Fibroblast of pulmonary artery (primary cell): Measurements from ENCODE around the gene HEPN1.
A peak's percentile ranks its signal among the peaks of the same experiment; 100 is the strongest.

Source experiments
- DNase-seq: peaks from one replicate; pipeline ENCODE4 v3.0.0-alpha.2; 2010; ENCODE audit warnings: low read depth
- H3K4me3 ChIP-seq: replicated peaks from 2 replicates; pipeline ENCODE4 v1.5.1; 2011; ENCODE audit warnings: low read depth, mild to moderate bottlenecking, control low read depth, low read length, moderate library complexity
- CTCF ChIP-seq: IDR thresholded peaks from 2 replicates; pipeline ENCODE4 v1.5.1; 2011; ENCODE audit warnings: mild to moderate bottlenecking, control low read depth, low read length, inconsistent platforms; ENCODE audit errors: missing control alignments

Gene HEPN1

GRCh38 chr11:124890683-124891372, 28.2 kb upstream of the HEPN1 start:
- H3K4me3 ChIP-seq, result no peak overlapping the region
- DNase-seq, result no peak
- no peak for TF ChIP-seq CTCF

- no peak for DNase-seq
- TF ChIP-seq CTCF, result no peak
- no peak overlapping the region for H3K4me3 ChIP-seq
These were observed 27.6 kb upstream of the HEPN1 start for GRCh38 chr11:124891373-124891861.

- DNase-seq, result no peak
- no peak for TF ChIP-seq CTCF
- H3K4me3 ChIP-seq, result no peak overlapping the region
These were observed 26.9 kb upstream of the HEPN1 start for GRCh38 chr11:124892146-124892545.

GRCh38 chr11:124892750-124893454, 26.1 kb upstream of the HEPN1 start:
- no peak for TF ChIP-seq CTCF
- no peak overlapping the region for H3K4me3 ChIP-seq

GRCh38 chr11:124893781-124894401, 25.2 kb upstream of the HEPN1 start:
- no peak overlapping the region for H3K4me3 ChIP-seq
- DNase-seq, result no peak
- no peak for TF ChIP-seq CTCF

More at GRCh38 chr11:124892750-124893454, 26.1 kb upstream of the HEPN1 start:
- peak; percentile 15 for DNase-seq

GRCh38 chr11:124894606-124895430, 24.2 kb upstream of the HEPN1 start:
- DNase-seq, result no peak
- H3K4me3 ChIP-seq, result no peak overlapping the region
- TF ChIP-seq CTCF, result no peak
